Bronchial epithelial cell (primary cell): ENCODE results near the gene EPHB3. TPM values are rescaled to one million over a fixed set of nuclear protein-coding genes. Genes with fewer than 3 reads are reported as not detected.

Experiments used
- DNase-seq: peaks from one replicate; pipeline ENCODE4 v3.0.0-alpha.2; 2010; ENCODE audit warnings: low read depth
- FAIRE-seq: peaks from 2 replicates; lab custom pipeline; 2011; peaks lifted over from hg19 to GRCh38; lab: Jason Lieb, UNC
- H3K27me3 ChIP-seq: 2 replicates; pipeline ENCODE4 v1.5.1; 2011; ENCODE audit warnings: low read length; ENCODE audit not compliant: control insufficient read depth, insufficient read depth
- H3K36me3 ChIP-seq: 2 replicates; pipeline ENCODE4 v1.5.1; 2011; ENCODE audit warnings: low read length; ENCODE audit not compliant: control insufficient read depth, insufficient read depth
- H3K4me3 ChIP-seq: 2 replicates; pipeline ENCODE4 v1.5.1; 2011; ENCODE audit warnings: mild to moderate bottlenecking, low read depth, low read length, control low read depth
- total RNA-seq: library from RNA; depleted of rRNA; stranded (reverse); fragments of >200 nt; gene quantifications from 2 replicates; pipeline ENCODE4 v1.2.1, GENCODE V29; 2014
- TF ChIP-seq, protein P1 (sequence below): IDR thresholded peaks from 2 replicates; pipeline ENCODE4 v1.5.1; 2011; ENCODE audit warnings: mild to moderate bottlenecking, moderate library complexity, low read length, control low read depth, inconsistent platforms; ENCODE audit not compliant: insufficient read depth, severe bottlenecking

The EPHB3 gene
- total RNA-seq, 1 donor from 2014 or later: 9.2 TPM

DNA sequence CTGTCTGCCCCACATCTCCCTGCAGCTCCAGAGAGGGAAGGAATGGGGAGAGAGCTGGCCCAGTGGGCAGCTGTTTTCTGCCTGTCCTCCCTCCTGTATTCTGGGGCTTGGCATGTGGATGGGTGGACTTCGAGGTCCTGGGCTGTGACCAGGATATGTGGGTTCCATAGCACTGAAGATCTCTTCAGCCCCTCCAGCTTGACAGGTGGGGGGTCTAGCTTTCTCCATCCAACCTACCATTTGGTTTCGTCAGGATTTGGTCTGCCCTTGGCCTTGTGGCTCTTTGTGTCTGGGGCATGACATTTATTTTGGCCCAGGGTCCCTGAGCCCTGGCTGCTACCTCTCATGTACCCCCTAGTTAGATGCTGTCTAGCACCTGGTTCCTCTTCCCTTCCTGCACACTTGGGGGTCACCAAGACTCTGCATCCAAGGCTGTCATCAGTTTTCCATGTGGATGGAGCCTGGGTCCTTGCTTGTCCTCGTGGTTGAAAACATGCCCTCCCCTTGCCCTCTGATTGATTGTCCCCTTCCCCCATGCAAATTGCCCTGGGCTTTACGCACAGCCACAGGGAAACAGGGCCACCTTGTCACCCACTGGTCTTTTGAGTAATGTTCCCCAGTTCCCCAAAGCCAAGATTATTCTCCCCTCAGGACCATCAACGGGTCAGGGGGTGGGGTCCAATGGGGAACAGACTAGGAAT, 3.2 kb downstream of the EPHB3 start:
- FAIRE-seq: no peak
- H3K4me3 ChIP-seq: no peak overlapping the region
- no peaks in the 10 kb centered on the region for H3K27me3 ChIP-seq

DNA sequence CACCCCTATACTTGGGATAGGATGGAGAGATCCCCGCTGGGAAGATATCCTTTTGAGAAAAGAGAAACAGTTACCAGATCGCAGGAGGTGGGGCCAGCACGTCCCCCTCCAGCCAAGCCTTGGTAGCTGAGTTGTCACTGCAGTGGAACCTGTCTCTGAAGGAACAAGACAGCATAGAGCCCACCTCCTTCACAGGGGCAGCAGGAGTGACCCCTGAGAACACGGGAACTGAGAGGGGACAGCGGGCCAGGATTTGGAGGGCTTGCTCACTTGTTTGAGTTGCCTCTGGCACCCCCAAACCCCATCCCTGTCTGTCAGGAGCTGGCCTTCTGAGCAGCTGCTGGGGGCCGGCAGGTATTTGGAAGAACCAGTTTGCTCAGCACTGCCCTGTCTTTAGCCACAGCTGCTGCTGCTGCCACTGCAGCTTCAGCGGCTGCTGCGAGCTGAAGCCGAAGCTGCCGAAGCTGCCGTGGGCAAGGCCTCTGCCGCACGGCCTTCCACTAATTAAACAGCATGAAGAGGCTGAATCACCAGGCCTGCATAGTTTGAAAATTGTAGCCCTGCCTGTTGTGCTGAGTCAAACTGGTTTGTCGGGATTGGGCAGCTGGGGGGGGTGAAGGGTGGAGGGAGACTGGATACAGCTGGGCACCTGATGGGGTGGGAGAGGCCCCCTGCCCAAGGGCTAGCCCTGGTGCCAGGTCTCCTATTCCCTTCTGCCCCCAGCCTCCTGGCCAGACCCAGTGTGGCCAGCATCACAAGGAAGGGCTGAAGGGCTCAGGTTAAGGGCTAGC, 4.0 kb downstream of the EPHB3 start:
- no peaks in the 10 kb centered on the region for H3K27me3 ChIP-seq
- TF ChIP-seq, protein P1, sequence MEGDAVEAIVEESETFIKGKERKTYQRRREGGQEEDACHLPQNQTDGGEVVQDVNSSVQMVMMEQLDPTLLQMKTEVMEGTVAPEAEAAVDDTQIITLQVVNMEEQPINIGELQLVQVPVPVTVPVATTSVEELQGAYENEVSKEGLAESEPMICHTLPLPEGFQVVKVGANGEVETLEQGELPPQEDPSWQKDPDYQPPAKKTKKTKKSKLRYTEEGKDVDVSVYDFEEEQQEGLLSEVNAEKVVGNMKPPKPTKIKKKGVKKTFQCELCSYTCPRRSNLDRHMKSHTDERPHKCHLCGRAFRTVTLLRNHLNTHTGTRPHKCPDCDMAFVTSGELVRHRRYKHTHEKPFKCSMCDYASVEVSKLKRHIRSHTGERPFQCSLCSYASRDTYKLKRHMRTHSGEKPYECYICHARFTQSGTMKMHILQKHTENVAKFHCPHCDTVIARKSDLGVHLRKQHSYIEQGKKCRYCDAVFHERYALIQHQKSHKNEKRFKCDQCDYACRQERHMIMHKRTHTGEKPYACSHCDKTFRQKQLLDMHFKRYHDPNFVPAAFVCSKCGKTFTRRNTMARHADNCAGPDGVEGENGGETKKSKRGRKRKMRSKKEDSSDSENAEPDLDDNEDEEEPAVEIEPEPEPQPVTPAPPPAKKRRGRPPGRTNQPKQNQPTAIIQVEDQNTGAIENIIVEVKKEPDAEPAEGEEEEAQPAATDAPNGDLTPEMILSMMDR: no peak
- no peak overlapping the region for H3K4me3 ChIP-seq
- H3K36me3 ChIP-seq: no peaks in the 10 kb centered on the region
- FAIRE-seq: peak; percentile 86
- peak; percentile 92 for DNase-seq

More for the DNA sequence above, 3.2 kb downstream of the EPHB3 start:
- no peak for DNase-seq
- H3K36me3 ChIP-seq: no peaks in the 10 kb centered on the region
- TF ChIP-seq, protein P1: no peak

DNA sequence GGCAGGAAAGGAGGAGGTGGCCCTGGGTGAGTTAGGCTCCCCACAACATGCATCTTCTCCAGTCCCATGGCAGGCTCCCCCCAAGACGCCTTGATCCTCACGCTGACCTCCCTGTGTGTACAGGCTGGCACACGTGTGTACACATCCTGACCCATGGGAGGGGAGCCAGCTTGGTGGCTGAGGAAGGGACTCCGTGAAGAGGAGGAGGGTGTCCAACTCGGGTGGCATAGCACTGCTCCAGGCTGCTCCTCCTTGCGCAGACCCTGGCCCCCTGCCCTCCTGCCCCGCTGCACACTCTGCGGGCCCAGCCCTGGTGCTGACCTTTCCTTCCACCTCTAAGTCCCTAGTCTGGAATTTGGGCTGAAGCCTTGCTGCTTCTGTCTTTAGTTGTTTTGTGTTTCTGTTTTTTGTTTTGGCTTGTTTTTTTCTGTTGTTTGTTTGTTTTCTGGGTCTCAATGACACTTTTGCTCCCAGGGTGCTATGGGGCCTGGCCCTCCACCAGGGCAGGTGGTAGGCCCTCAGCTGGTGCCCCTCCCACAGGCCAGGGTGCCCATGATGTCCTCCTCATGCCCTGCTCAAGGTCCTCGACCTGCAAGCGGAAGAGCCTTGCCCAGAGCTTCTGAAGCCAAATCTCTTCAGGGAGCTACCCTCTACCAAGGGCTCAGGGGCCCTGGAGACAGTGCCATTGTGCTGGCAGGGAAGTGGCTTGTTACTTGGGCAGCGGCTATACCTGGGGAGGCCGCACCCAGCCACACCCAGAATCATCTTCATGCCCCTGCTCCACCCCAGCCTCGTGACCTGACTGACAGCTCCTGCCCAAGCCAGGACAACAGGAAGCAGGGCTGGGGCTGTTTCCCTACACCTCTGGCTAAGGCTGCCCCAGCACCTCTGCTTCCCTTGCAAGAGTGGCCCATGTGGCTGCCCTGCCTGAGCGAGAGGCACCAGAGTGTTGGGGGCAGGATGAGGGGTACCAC, 5.1 kb downstream of the EPHB3 start:
- Histone ChIP-seq H3K27me3 (no peaks in the 10 kb centered on the region), H3K4me3 (no peak overlapping the region), H3K36me3 (no peaks in the 10 kb centered on the region)
- DNase-seq (peak; percentile 32), FAIRE-seq (no peak)
- TF ChIP-seq, protein P1: no peak

DNA sequence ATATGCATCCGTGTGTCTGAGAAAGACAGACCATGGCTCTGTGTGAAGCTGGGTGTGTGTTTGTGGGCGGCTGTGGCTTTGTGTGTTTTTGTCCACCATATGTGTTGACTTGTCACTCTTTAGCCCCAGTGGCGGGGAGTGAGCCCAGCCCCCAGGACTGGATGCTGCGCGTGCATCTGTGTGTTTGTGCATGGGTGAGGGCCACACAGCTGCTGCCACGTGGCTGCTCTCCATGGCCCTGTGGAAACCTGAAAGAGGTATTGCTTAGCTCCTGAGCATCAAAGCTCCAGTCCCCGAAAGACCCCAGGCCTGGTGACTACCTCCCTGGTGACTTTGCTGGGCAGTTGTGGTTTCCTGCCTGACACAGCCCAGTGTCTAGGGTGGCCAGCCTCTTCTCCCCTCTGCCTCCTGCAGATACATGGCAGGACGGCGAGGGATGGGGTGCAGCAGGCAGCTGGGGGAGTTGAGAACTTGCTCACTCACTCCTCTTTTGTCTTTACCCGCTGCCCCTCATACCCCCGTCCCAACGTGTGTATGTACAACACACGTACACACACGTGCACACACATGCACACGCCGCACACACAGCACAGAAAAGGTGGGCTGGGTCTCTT, 6.5 kb downstream of the EPHB3 start:
- TF ChIP-seq, protein P1: no peak
- FAIRE-seq: peak; percentile 7
- Histone ChIP-seq H3K27me3 (no peaks in the 10 kb centered on the region), H3K4me3 (no peak overlapping the region), H3K36me3 (peaks cover 4% of the 10 kb centered on the region)
- no peak for DNase-seq

DNA sequence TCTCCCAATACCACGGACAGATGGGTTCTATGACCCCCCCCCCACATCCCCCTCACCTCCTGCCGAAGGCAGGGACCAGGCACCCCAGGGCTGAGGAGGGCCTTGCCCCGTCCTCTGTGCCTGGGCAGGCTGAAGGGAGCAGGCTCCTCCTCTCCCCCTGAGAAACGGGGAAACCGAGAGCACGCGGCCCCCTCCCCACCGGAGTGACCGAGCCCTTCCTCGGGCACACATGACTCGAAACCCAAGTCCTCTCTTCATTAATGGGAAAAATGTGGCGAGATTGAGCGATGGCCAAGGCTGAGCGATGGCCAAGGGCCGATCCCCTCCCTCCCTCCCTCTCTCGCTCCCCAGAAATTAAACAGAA, 7.0 kb downstream of the EPHB3 start:
- Histone ChIP-seq H3K27me3 (no peaks in the 10 kb centered on the region), H3K36me3 (peaks cover 6% of the 10 kb centered on the region), H3K4me3 (peak overlapping the region; percentile 40)
- no peak for DNase-seq
- TF ChIP-seq, protein P1: no peak
- FAIRE-seq: no peak
